IPS-20b (cell line): Measurements from ENCODE around the gene HGFAC.
"Not testable (repeated sequence)": the region's sequence is repeated elsewhere in the genome, so short reads cannot be mapped to it uniquely, and the experiment has no call there.

Experiments
- H3K27ac ChIP-seq: one replicate; pipeline ENCODE4 v1.5.1; 2013; ENCODE audit warnings: low read length
- H3K27me3 ChIP-seq: 2 replicates; pipeline ENCODE4 v1.6.1; 2013; ENCODE audit warnings: mild to moderate bottlenecking, low read length, inconsistent platforms; ENCODE audit not compliant: insufficient read depth
- H3K36me3 ChIP-seq: 2 replicates; pipeline ENCODE4 v1.6.1; 2013; ENCODE audit warnings: low read depth, mild to moderate bottlenecking, inconsistent platforms, low read length, moderate library complexity; ENCODE audit not compliant: insufficient read depth
- H3K4me1 ChIP-seq: 2 replicates; pipeline ENCODE4 v1.6.1; 2013; ENCODE audit warnings: mild to moderate bottlenecking, control low read depth, inconsistent platforms, low read length, moderate library complexity; ENCODE audit not compliant: insufficient read depth
- H3K4me3 ChIP-seq: 2 replicates; pipeline ENCODE4 v1.5.1; 2013; ENCODE audit warnings: mild to moderate bottlenecking, low read length, inconsistent platforms
- H3K9ac ChIP-seq: 2 replicates; pipeline ENCODE4 v1.6.1; 2013; ENCODE audit warnings: low read depth, mild to moderate bottlenecking, inconsistent platforms, low read length, moderate library complexity
- H3K9me3 ChIP-seq: 2 replicates; pipeline ENCODE4 v1.6.1; 2013; ENCODE audit warnings: mild to moderate bottlenecking, low read depth, low read length, inconsistent platforms; ENCODE audit not compliant: insufficient read depth

The HGFAC gene

DNA sequence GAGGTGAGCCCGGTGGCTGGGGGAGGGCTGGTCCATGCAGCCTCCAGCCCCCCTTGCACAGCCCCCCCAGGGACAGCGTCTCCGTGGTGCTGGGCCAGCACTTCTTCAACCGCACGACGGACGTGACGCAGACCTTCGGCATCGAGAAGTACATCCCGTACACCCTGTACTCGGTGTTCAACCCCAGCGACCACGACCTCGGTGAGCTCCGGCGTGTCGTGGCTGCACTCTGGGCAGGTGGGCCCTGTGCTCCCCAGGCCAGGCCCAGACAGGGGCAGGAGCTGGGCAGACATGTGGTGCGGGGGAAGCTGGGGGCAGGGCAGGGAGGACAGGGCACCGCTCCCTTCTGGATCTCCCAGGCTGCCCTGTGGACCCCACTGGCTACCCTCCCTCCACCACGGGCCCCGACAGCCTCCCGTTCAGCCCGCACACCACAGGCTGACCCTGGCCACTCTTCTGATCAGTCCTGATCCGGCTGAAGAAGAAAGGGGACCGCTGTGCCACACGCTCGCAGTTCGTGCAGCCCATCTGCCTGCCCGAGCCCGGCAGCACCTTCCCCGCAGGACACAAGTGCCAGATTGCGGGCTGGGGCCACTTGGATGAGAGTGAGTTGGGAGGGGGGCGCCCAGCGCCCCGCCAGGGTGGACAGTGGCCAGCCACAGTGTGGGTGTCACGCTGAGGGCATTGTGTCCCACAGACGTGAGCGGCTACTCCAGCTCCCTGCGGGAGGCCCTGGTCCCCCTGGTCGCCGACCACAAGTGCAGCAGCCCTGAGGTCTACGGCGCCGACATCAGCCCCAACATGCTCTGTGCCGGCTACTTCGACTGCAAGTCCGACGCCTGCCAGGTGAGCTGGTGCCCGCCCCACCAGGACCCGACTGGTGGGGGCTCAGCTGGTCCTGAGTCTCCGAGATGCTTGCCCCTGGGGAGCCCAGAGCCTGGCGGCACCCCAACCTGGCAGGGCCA, 5.9 kb downstream of the HGFAC start:
- Histone ChIP-seq H3K4me1 (no peaks in the 10 kb centered on the region), H3K27ac (no peak overlapping the region), H3K9ac (no peak overlapping the region), H3K4me3 (no peak overlapping the region), H3K36me3 (no peaks in the 10 kb centered on the region), H3K9me3 (no peaks in the 10 kb centered on the region), H3K27me3 (peaks cover 10% of the 10 kb centered on the region; the same call in 1 of the 2 replicates)

DNA sequence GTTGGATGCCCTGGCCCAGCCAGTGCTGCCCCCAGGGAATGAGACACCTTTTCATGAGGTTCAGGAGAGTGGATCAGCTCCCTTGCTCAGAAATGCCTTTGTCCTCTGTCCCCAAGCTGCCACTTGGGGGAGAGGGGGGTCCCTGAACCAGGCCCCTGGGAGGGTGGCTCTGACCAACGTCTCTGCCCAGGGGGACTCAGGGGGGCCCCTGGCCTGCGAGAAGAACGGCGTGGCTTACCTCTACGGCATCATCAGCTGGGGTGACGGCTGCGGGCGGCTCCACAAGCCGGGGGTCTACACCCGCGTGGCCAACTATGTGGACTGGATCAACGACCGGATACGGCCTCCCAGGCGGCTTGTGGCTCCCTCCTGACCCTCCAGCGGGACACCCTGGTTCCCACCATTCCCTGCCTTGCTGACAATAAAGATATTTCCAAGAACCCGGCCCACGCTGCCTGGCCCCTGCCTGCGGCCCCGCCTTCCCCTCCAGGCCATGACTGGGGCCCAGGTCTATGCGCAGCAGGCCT, 7.3 kb downstream of the HGFAC start:
- H3K9ac ChIP-seq, result no peak overlapping the region
- H3K4me1 ChIP-seq, result no peaks in the 10 kb centered on the region
- peaks cover 16% of the 10 kb centered on the region; the same call in 1 of the 2 replicates for H3K27me3 ChIP-seq
- H3K27ac ChIP-seq, result no peak overlapping the region
- H3K9me3 ChIP-seq, result 0 out of 2 replicates have a peak, but pooled peaks cover under 1% of the 10 kb centered on the region
- no peak overlapping the region for H3K4me3 ChIP-seq
- H3K36me3 ChIP-seq, result no peaks in the 10 kb centered on the region

DNA sequence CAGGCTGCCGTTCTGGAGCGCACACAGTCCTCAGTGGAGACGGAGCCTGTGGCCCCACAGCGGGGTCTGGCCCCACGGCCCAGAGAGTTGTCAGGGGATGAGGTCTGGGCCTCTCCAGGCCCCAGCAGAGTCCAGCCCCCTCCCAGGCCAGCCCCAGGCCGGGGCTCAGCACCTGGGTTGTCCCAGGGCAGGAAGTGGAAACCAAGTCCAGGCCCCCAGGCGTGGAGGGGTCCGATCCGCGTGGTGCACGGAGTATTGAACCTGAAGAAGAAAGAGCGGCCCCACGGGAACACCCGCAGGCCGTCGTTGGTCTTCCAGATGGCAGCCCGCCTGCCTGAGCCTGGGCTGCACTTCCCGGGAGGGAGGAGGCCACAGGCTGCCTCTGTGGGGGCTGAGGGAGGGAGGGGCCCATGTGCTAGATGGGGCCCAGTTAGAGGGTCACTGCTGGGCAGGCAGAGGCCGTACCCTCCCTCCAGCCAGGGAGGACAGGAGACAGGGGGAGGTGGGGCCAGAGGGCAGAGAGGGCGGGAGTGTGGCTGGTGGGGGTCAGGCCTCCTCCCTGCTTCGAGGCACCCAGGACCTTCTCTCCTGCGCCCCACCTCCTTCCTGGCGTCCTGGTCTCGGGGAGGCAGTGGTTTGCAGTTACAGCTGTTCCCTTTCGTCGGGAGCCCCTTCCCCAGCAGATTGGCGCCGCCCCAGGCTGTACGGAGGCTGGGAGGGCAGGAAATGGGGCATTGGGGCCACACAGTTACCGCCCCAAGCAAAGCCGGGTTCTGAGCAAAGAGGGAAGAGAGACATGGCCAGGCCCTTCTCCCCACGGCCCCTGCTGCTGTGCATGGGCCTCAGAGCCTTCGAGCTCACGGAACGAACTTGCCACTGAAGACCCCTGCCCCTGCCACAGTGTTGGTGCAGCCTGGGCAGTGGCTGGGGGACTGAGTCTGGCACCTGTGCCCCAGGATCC, 8.1 kb downstream of the HGFAC start:
- Histone ChIP-seq H3K27me3 (peaks cover 19% of the 10 kb centered on the region; the same call in 1 of the 2 replicates), H3K4me1 (no peaks in the 10 kb centered on the region), H3K27ac (no peak overlapping the region), H3K4me3 (no peak overlapping the region), H3K9me3 (peaks cover 8% of the 10 kb centered on the region; the same call in 1 of the 2 replicates), H3K9ac (no peak overlapping the region), H3K36me3 (no peaks in the 10 kb centered on the region)

DNA sequence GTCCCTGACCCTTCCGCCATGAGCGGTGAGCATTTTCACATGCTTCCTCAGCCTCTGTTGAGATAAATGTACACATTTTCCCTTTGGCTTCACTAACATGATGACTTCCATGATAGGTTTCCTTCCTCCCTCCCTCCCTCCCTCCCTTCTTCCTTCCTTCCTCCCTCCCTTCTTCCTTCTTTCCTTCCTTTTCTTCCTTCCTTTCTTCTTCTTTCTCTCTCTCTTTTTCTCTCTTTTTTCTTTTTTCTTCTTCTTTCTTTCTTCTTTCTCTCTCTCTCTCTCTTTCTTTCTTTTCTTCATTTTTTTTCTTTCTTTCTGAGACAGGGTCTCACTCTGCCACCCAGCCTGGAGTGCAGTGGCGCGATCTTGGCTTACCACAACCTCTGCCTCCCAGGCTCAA, 8.9 kb downstream of the HGFAC start:
- Histone ChIP-seq H3K9me3 (peaks cover 14% of the 10 kb centered on the region; the same call in 1 of the 2 replicates), H3K4me1 (no peaks in the 10 kb centered on the region), H3K36me3 (no peaks in the 10 kb centered on the region), H3K27ac (no peak overlapping the region), H3K27me3 (peaks cover 19% of the 10 kb centered on the region; the same call in 1 of the 2 replicates), H3K9ac (no peak overlapping the region), H3K4me3 (no peak overlapping the region)

GRCh38 chr4:3451956-3452355, 10.2 kb downstream of the HGFAC start:
- no peak overlapping the region for H3K27ac ChIP-seq
- H3K36me3 ChIP-seq, result no peaks in the 10 kb centered on the region
- peaks cover 25% of the 10 kb centered on the region; the same call in 1 of the 2 replicates for H3K27me3 ChIP-seq
- peaks cover 14% of the 10 kb centered on the region; the same call in 1 of the 2 replicates for H3K9me3 ChIP-seq
- no peaks in the 10 kb centered on the region for H3K4me1 ChIP-seq
- H3K9ac ChIP-seq, result no peak overlapping the region
- H3K4me3 ChIP-seq, result no peak overlapping the region

- Histone ChIP-seq H3K4me1 (no peaks in the 10 kb centered on the region), H3K9ac (no peak overlapping the region), H3K4me3 (no peak overlapping the region), H3K27me3 (peaks cover 30% of the 10 kb centered on the region; the same call in 1 of the 2 replicates), H3K9me3 (peaks cover 14% of the 10 kb centered on the region; the same call in 1 of the 2 replicates), H3K36me3 (no peaks in the 10 kb centered on the region), H3K27ac (no peak overlapping the region)
Observed at GRCh38 chr4:3452376-3452775, 10.6 kb downstream of the HGFAC start.

DNA sequence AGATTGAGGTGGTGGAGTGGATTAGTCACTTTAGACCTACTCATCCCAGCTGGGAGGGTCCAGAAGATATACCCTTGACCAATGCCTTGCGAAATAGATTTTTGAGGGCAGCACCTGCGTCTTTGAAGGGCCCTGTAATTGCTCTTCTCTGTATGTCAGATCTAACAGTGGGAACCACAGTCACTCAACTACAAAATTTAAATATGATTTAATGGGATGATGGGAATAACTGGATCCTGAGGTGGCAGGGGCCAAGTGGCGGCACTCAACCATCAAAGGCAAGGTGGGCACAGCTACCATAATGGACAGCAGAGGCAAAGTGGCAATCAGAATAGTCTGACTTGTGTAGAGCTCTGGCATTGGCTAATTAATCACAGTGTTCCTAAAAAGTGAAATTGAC, 13.8 kb downstream of the HGFAC start:
- Histone ChIP-seq H3K9me3 (peaks cover 14% of the 10 kb centered on the region; the same call in 1 of the 2 replicates), H3K27me3 (peaks cover 61% of the 10 kb centered on the region)
- not testable (repeated sequence) for H3K4me1 ChIP-seq, H3K36me3 ChIP-seq, H3K4me3 ChIP-seq, H3K9ac ChIP-seq, H3K27ac ChIP-seq

DNA sequence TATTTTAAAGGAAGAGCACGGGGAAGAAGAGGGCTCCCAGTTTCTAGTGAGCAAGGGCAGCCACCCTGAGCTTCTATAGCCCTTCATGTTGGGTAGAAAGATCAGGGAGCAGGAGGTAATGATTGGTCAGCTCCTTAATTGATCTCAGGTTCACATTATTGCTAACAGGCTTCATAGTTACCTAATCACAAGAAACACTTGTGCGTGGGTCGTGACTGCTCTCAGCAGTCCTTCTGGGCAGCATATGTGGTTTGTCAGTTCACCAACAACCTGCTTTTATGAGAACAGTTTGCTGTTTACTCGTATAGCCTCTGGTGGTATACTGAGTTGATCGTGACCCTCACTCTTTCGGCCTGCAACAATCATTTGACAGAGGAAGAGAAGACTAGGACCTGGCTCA, 16.6 kb downstream of the HGFAC start:
- no peak overlapping the region for H3K4me3 ChIP-seq
- no peaks in the 10 kb centered on the region for H3K36me3 ChIP-seq
- H3K9me3 ChIP-seq, result peaks cover 14% of the 10 kb centered on the region; the same call in 1 of the 2 replicates
- no peak overlapping the region for H3K27ac ChIP-seq
- H3K9ac ChIP-seq, result no peak overlapping the region
- H3K4me1 ChIP-seq, result no peaks in the 10 kb centered on the region
- peaks cover 74% of the 10 kb centered on the region for H3K27me3 ChIP-seq

DNA sequence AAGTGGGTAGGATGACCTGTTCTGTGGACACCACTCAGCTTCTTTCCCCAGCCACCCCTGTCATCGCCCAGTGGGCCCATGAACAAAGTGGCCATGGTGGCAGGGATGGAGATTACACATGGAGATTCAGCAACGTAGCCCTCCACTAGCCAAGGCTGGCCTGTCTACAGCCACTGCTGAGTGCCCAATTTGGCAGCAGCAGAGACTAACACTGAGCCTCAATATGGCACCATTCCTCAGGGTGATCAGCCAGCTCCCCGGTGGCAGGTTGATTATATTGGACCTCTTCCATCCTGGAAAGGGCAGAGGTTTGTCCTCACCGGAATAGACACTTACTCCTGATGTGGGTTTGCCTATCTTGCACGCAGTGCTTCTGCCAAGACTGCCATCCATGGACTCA, 17.4 kb downstream of the HGFAC start:
- not testable (repeated sequence) for H3K9ac ChIP-seq, H3K4me3 ChIP-seq, H3K36me3 ChIP-seq, H3K4me1 ChIP-seq, H3K27ac ChIP-seq
- Histone ChIP-seq H3K27me3 (peaks cover 76% of the 10 kb centered on the region), H3K9me3 (peaks cover 13% of the 10 kb centered on the region; the same call in 1 of the 2 replicates)

DNA sequence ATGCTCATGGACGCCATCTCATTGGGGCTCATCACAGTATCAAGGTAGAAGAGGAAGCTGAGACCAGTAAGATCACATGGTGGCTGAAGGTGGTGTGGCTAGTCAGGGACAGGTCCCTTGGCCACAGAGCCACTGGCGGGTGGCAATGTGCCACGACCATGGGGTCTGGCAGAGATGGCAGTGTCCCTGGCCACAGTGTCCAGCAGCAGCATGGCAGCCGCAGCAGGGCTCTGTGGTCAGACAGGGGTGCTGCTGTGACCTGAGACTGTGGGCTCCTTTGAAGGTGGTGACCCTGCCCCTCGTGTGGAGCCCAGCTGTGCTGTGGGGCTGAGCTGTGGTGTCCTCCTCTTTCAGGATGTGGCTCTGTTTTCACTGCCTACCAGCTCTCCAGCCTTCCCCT, 19.2 kb downstream of the HGFAC start:
- no peaks in the 10 kb centered on the region for H3K9me3 ChIP-seq
- H3K9ac ChIP-seq, result no peak overlapping the region
- no peak overlapping the region for H3K27ac ChIP-seq
- H3K4me3 ChIP-seq, result no peak overlapping the region
- H3K36me3 ChIP-seq, result no peaks in the 10 kb centered on the region
- H3K4me1 ChIP-seq, result no peaks in the 10 kb centered on the region
- peaks cover 90% of the 10 kb centered on the region for H3K27me3 ChIP-seq
